GM12801 (cell line): ENCODE data around the gene TIMM22.

ENCODE experiments used
- CTCF ChIP-seq: IDR thresholded peaks from one replicate; pipeline ENCODE4 v1.5.1; 2011; ENCODE audit warnings: control low read depth; ENCODE audit not compliant: insufficient read length; ENCODE audit errors: extremely low read depth

The TIMM22 gene

GRCh38 chr17:956905-957304 is 40.0 kb upstream of the TIMM22 start:
- TF ChIP-seq CTCF: no peak

- TF ChIP-seq CTCF: no peak
Measured at GRCh38 chr17:957856-958421, 39.0 kb upstream of the TIMM22 start.

- TF ChIP-seq CTCF: no peak
Measured at GRCh38 chr17:958712-959451, 38.0 kb upstream of the TIMM22 start.

- TF ChIP-seq CTCF: no peak
Measured at GRCh38 chr17:962166-962565, 34.8 kb upstream of the TIMM22 start.

GRCh38 chr17:962670-963069 is 34.3 kb upstream of the TIMM22 start:
- no peak for TF ChIP-seq CTCF

- TF ChIP-seq CTCF: no peak
Measured at GRCh38 chr17:964876-965275, 32.1 kb upstream of the TIMM22 start.

- TF ChIP-seq CTCF: no peak
Measured at GRCh38 chr17:965311-965989, 31.5 kb upstream of the TIMM22 start.
